ENCODE results near the gene SPTBN5. TPM values are rescaled to one million over a fixed set of nuclear protein-coding genes. Genes with fewer than 3 reads are reported as not detected.

SPTBN5 gene
- total RNA-seq, 1 experiment from 2014 or later, result 2.1 TPM

- in situ Hi-C loops (cut with HindIII; ENCODE audit: low pct_unique_long_range_greater_than_20kb, low sequenced_read_pairs) (no loop called here), intact Hi-C loops (cut with micrococcal nuclease; ENCODE audit: unreplicated experiment) (no loop called here)
- no TSS peak for BruUV-seq (replicated peaks)
- no peak overlapping the region for H3K4me3 ChIP-seq (ENCODE audit: low read depth in 2 of 2, low read length in 2 of 2)
- H3K27ac ChIP-seq (ENCODE audit: low read length), result no peak overlapping the region
- POLR2A ChIA-PET, result no interaction called here
- peaks cover 10% of the 10 kb centered on the region for H3K4me1 ChIP-seq (ENCODE audit: control insufficient read depth, insufficient read depth, low read length)
- DNase-seq (ENCODE audit: low read depth, low spot score) (no peak), ATAC-seq (no peak)
- no peak for TF ChIP-seq POLR2AphosphoS5 (IDR thresholded peaks at IDR 0.05; ENCODE audit: low read depth, low read length)
- no peak for TF ChIP-seq TCF7L2 (IDR thresholded peaks at IDR 0.05; ENCODE audit: low read depth, low read length)
- no peak for TF ChIP-seq SIN3A (IDR thresholded peaks at IDR 0.05; ENCODE audit: borderline replicate concordance, insufficient read depth, low read depth, low read length)
- TF ChIP-seq REST (IDR thresholded peaks at IDR 0.05; ENCODE audit: insufficient read depth in 1 of 2, low read depth in 2 of 2, low read length in 1 of 2), result no peak
- TF ChIP-seq CTCF (IDR thresholded peaks at IDR 0.05), result no peak
- CTCF ChIA-PET, result interaction anchor here (1.0 kb wide), 1 partner anchor 12 kb away, joined by 3 read pairs; no protein-coding TSS in a partner anchor
- no peaks in the 10 kb centered on the region; the same call in 1 of the 2 replicates for H3K36me3 ChIP-seq (ENCODE audit: control insufficient read depth, insufficient read depth, low read length)
- no peaks in the 10 kb centered on the region for H3K27me3 ChIP-seq (ENCODE audit: control insufficient read depth, insufficient read depth, low read length)
- H3K9me3 ChIP-seq (ENCODE audit: control insufficient read depth, insufficient read depth, low read depth, low read length), result no peaks in the 10 kb centered on the region
Measured at GRCh38 chr15:41892621-41893421, 1.0 kb downstream of the SPTBN5 start.

- in situ Hi-C loops (cut with HindIII; ENCODE audit: low pct_unique_long_range_greater_than_20kb, low sequenced_read_pairs), result no loop called here
- H3K36me3 ChIP-seq (ENCODE audit: control insufficient read depth, insufficient read depth, low read length), result no peaks in the 10 kb centered on the region
- CTCF ChIA-PET, result interaction anchor here (0.6 kb wide), 1 partner anchor 424 kb away, joined by 3 read pairs; no protein-coding TSS in a partner anchor
- TF ChIP-seq REST (IDR thresholded peaks at IDR 0.05; ENCODE audit: insufficient read depth in 1 of 2, low read depth in 2 of 2, low read length in 1 of 2), result no peak
- TF ChIP-seq POLR2AphosphoS5 (IDR thresholded peaks at IDR 0.05; ENCODE audit: low read depth, low read length), result no peak
- no peak for TF ChIP-seq CTCF (IDR thresholded peaks at IDR 0.05)
- TF ChIP-seq SIN3A (IDR thresholded peaks at IDR 0.05; ENCODE audit: borderline replicate concordance, insufficient read depth, low read depth, low read length), result no peak
- no peak for TF ChIP-seq TCF7L2 (IDR thresholded peaks at IDR 0.05; ENCODE audit: low read depth, low read length)
- no peak for DNase-seq (ENCODE audit: low read depth, low spot score)
- no peak overlapping the region for H3K4me3 ChIP-seq (ENCODE audit: low read depth in 2 of 2, low read length in 2 of 2)
- intact Hi-C loops (cut with micrococcal nuclease; ENCODE audit: unreplicated experiment), result no loop called here
- no peaks in the 10 kb centered on the region for H3K9me3 ChIP-seq (ENCODE audit: control insufficient read depth, insufficient read depth, low read depth, low read length)
- ATAC-seq, result no peak
- no TSS peak for BruUV-seq (replicated peaks)
- peaks cover 10% of the 10 kb centered on the region for H3K4me1 ChIP-seq (ENCODE audit: control insufficient read depth, insufficient read depth, low read length)
- no peaks in the 10 kb centered on the region for H3K27me3 ChIP-seq (ENCODE audit: control insufficient read depth, insufficient read depth, low read length)
- POLR2A ChIA-PET, result no interaction called here
- no peak overlapping the region for H3K27ac ChIP-seq (ENCODE audit: low read length)
Measured at GRCh38 chr15:41891946-41892345, 1.9 kb downstream of the SPTBN5 start.
